Uterus (tissue), 2 donors: ENCODE results near the gene NAPSA.

Experiments used
- POLR2A ChIP-seq, 2 donors: fragments of 450-650 bp; IDR thresholded peaks; one replicate each; pipeline ENCODE4 v1.6.1; 2016; ENCODE audit warnings: antibody characterized with exemption in 2 of 2, mild to moderate bottlenecking in 1 of 2, moderate library complexity in 1 of 2
- TF ChIP-seq, protein P1 (sequence below), 4 experiments: fragments of 200-600 bp in 2 of 4; fragments of 450-650 bp in 2 of 4; sonication (generic) in 2 of 4; IDR thresholded peaks; one replicate each; pipeline ENCODE4 v1.5.1; 2016 to 2019; ENCODE audit warnings: antibody characterized with exemption in 4 of 4, mild to moderate bottlenecking in 2 of 4, moderate library complexity in 1 of 4

DNA sequence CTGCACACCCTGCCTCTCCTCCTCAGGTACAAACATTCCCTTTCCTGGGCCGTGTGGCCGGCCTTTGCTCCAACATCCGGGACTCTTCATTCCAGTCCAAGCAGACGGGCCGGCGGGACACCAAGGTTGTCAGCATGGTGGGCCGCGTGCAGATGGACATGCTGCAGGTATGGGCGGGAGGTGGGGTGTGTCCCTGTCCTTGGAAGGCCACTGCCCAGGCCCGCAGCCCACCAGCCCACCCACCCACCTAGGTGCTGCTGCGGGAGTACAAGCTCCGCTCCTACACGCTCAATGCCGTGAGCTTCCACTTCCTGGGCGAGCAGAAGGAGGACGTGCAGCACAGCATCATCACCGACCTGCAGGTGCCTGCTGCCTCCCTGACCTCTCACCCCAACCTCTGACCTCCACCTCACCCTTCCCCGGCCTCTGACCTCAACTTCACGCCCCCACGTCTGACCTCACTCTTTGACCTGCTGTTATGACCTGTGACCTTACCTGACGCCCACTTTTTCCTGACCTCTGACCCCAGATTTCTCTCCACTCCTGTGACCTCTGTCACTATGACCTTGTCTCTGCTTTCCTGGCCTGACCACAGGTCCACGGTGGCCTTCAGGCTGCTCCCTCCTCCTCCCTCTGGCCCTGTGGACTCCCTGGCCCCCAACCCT, 40.8 kb upstream of the NAPSA start:
- TF ChIP-seq, protein P1, sequence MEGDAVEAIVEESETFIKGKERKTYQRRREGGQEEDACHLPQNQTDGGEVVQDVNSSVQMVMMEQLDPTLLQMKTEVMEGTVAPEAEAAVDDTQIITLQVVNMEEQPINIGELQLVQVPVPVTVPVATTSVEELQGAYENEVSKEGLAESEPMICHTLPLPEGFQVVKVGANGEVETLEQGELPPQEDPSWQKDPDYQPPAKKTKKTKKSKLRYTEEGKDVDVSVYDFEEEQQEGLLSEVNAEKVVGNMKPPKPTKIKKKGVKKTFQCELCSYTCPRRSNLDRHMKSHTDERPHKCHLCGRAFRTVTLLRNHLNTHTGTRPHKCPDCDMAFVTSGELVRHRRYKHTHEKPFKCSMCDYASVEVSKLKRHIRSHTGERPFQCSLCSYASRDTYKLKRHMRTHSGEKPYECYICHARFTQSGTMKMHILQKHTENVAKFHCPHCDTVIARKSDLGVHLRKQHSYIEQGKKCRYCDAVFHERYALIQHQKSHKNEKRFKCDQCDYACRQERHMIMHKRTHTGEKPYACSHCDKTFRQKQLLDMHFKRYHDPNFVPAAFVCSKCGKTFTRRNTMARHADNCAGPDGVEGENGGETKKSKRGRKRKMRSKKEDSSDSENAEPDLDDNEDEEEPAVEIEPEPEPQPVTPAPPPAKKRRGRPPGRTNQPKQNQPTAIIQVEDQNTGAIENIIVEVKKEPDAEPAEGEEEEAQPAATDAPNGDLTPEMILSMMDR (IDR thresholded peaks at IDR 0.05) = no peak
- no peak for TF ChIP-seq POLR2A (IDR thresholded peaks at IDR 0.05)
